Endometrial microvascular endothelial cells (primary cell): ENCODE data around the gene RELB. TPM values are rescaled to one million over a fixed set of nuclear protein-coding genes. Genes with fewer than 3 reads are reported as not detected.
"Not testable (repeated sequence)": the region's sequence is repeated elsewhere in the genome, so short reads cannot be mapped to it uniquely, and the experiment has no call there.

Experiments used
- in situ Hi-C: cut with HindIII; loops from 2 replicates; pipeline ENCODE4 v1.10.0; 2017; ENCODE audit warnings: low sequenced_read_pairs, low pct_unique_long_range_greater_than_20kb; ENCODE audit errors: inconsistent ontology term
- total RNA-seq: library from RNA; depleted of rRNA; stranded (reverse); fragments of >200 nt; gene quantifications from one replicate; pipeline ENCODE4 v1.2.3, GENCODE V29; 2015; ENCODE audit errors: inconsistent ontology term

The RELB gene
- total RNA-seq, 1 donor from 2014 or later: 18.9 TPM

DNA sequence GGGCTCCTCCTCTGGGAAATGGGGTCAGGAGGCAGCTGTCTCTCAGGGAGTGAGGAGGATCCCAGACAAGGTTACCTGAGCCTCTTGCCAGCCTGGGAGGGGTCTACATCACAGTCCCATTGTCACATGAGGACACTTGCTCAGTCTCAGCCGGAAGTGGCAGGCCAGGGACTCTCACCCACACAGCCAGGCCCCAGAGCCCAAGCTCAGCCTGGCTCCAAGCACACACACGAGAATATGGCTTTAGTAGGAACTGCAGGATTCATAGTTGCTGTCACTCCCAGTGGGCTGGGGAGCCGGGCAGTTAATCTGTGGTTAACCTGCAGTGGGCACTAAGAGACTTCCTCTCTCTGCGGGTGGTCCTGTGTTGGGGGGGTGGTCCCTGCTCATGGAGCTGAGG is 15.8 kb upstream of the RELB start:
- in situ Hi-C loops: no loop called here

DNA sequence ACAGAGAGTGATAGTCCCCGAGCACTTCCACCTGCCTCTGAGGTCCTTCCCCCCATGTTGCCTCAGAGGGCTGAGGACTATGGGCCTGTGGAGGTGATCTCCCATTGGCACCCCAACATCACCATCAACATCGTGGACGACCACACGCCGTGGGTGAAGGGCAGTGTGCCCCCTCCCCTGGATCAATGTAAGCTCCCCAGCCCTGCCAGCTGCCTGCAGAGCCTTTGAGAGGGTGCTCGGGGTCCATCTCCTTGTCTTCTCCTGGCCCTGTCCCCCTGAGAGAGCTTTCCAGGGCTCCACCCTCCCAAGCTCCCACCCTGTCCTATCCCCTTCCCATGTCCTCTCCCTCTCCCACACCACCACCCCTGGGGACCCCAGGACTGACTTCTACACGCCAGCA is 14.9 kb upstream of the RELB start:
- in situ Hi-C loops: no loop called here

DNA sequence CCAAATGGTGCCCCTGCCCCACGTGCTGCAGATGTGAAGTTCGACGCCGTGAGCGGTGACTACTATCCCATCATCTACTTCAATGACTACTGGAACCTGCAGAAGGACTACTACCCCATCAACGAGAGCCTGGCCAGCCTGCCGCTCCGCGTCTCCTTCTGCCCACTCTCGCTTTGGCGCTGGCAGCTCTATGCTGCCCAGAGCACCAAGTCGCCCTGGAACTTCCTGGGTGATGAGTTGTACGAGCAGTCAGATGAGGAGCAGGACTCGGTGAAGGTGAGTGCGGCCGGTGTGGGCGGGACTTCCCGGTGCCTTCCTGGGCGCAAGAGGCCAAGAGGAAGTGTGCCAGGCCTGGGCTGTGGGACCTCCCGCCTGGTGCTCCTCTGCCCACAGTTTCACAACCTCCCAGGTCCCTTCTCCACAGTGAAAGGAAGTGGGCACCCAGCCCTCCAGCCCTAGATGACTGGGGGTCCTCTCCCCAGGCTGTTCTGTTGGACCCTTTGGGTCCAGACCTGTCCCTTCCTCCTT is 14.1 kb upstream of the RELB start:
- in situ Hi-C loops: no loop called here

DNA sequence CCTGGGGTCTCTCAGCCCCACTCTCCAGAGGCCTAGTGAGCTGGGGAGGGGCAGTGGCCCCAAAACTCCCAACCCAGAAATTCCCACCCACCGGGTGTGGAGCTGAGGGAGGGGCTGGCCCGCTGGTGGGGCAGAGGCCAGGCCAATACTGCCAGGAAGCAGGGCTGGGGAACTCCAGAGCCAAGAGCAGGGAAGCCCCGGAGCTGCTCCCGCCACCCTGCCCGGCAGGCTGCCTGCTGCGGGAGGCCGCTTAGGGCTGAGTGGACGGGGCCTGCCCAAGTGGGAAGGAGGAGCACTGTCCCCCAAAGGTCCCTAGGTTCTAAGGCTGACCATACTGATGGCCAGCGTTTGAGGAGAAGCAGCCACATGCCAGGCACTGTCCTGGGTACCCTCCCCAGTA is 13.0 kb upstream of the RELB start:
- in situ Hi-C loops: no loop called here

DNA sequence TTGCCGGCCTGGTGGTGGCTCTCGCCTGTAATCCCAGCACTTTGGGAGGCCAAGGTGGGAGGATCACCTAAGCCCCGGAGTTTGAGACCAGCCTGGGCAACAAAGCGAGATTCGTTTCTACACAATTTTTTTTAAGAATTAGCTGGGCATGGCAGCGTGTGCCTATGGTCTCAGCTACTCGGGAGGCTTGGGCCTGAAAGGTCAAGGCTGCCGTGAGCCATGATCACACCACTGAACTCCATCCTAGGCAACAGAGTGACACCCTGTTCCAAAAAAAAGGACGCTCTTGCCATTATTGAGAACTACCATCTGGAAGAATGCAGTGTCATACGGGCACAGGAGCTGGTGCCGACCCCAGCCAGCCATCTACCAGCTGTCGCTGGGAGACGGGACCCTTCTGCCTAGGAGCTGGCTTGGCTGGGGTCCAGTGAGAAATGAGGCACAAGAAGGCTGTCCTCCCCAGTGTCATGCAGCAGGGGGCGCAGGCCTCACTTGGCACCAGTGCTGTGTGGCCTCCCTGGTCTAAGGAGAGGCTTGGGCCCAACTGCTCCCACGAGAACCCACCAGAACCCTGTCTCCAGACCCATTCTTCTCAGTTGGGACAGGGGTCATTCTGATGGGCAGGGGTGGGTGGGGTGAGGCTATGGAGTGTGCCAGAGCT is 12.2 kb upstream of the RELB start:
- in situ Hi-C loops: no loop called here

DNA sequence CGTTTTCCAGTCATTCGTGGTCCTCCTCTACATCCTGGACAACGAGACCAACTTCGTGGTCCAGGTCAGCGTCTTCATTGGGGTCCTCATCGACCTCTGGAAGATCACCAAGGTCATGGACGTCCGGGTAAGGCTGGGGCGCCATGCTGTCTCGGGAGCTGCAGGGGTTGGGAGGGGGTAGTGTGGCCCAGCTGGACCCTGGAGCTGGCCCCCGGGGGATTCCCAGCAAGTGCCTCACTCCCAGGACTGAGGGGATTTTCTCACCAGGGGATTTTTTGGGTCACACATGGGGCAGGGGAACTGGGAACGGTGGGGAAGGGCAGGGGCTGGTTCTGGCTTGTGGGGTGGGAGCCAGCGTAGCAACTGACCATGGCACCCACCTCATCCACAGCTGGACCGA is 10.8 kb upstream of the RELB start:
- in situ Hi-C loops: no loop called here

DNA sequence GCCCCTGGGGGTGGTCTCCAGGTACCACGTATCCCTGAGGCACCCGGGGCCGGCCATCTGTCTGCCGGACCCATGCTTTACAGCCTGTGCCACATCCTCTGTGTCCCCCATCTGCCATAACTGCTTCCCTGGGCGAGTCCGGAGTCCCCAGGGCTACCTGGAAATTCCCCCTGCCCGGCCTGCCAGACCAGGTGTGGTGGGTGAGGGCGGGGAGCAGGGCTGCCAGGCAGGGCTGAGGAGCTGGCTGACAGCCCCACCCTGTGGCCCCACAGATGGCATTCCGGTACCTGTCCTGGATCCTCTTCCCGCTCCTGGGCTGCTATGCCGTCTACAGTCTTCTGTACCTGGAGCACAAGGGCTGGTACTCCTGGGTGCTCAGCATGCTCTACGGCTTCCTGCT is 10.3 kb upstream of the RELB start:
- in situ Hi-C loops: no loop called here

DNA sequence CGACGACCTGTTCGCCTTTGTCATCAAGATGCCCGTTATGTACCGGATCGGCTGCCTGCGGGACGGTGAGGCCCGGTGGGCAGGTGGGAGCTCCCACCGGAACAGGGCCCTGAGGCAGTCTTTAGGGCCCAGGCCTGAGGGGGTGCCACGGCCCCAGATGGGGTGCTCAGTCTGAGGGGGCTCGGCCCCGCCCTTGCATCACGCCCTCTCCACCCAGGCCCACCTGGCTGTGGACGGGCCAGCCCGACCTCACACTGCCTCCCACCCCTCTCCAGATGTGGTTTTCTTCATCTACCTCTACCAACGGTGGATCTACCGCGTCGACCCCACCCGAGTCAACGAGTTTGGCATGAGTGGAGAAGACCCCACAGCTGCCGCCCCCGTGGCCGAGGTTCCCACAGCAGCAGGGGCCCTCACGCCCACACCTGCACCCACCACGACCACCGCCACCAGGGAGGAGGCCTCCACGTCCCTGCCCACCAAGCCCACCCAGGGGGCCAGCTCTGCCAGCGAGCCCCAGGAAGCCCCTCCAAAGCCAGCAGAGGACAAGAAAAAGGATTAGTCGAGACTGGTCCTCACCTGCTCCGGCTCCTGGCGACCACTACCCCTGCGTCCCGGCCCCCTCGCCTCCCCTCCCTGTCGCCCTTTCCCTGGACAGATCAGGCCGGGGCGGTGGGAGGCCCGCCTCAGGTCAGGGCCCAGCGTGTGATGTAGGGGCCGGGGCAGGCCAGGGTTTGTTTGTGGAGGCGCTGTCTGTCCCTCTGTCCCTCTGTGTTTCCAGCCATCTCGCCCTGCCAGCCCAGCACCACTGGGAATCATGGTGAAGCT is 8.7 kb upstream of the RELB start:
- in situ Hi-C loops: no loop called here

DNA sequence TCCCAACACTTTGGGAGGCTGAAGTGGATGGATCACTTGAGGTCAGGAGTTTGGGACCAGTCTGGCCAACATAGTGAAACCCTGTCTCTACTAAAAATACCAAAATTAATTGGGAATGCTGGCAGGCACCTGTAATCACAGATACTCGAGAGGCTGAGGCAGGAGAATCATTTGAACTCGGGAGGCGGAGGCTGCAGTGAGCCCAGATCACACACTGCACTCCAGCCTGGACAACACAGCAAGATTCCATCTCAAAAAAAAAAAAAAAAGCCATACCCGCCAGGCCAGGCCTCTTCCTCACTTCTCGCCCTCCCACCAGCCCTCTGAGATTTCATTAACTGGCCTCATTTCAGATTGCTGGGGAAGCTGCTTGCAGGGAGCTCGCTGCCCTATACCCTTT is 7.7 kb upstream of the RELB start:
- in situ Hi-C loops: no loop called here

DNA sequence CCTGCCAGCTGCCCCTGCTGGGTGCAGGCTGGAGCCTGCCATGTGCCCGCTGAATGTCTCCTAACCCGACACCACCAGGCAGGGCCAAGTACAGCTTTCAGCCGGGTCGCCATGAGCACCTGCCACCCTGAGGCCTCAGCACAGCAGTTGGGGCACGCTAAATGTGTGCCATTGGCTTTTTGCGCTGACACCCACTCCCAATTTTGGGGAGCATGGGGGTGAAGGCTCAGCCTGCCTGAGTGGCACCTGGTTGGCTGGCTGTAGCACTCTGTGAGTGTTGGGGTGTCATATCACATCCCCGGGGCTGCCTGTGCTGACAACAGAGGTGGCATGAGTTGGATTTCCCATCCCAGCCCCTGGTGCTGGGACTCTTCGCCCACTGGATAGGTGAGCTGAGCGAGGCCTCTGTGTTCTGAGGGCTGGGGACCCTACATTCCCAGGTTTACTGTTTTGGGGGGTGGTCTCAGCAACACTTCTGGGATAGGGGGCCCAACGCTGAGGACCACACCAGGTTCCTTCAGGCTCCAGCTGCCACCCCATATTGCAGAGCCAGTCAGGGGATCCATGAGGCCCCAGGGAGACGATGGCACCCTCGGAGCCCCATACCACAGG is 7.2 kb upstream of the RELB start:
- in situ Hi-C loops: no loop called here

DNA sequence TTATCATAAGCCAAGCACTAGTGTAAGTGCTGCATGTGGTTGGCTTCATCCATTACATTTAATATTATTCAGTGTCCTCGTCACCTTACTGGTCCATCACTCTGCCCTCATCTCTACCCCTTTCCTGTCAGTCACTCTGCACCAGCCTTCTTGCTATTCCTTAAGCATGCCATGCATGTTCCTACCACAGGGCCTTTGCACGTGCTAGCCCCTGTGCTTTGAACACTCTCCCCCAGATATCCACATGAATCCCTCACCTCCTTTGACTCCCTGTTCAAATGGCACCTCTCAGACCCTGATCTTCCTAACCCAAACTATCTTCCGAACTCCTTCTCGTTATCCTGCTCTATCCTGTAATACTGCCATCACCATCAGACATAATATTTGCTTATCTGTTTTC is 3.2 kb upstream of the RELB start:
- in situ Hi-C loops: no loop called here

DNA sequence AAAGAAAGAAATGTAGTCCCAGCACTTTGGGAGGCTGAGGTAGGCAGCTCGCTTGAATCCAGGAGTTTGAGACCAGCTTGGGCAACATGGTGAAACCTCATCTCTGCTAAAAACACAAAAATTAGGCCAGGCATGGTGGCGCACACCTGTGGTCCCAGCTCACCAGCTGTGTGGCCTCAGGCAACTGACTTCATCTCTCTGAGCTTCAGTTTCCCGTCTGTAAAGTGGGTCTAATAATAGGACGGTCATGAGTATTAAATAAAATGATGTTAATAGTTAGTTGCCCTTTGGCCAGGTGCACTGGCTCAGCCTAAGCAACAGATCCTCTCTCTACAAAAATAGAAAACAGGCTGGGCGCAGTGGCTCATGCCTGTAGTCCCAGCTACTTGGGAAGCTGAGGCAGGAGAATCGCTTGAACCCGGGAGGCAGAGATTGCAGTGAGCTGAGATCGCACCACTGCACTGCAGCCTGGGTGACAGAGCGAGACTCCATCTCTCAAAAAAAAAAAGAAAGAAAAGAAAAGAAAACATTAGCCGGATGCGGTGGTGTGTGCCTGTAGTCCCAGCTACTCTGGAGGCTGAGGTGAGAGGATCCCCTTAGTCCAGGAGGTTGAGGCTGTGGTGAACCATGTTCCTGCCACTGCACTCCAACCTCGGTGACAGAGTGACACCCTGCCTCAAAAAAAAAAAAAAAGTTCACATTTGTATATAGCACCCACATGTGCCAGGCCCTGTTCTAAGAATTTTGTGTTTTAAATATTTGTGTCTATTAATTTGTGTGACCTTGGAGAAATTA is 1.9 kb upstream of the RELB start:
- in situ Hi-C loops: not testable (repeated sequence)

DNA sequence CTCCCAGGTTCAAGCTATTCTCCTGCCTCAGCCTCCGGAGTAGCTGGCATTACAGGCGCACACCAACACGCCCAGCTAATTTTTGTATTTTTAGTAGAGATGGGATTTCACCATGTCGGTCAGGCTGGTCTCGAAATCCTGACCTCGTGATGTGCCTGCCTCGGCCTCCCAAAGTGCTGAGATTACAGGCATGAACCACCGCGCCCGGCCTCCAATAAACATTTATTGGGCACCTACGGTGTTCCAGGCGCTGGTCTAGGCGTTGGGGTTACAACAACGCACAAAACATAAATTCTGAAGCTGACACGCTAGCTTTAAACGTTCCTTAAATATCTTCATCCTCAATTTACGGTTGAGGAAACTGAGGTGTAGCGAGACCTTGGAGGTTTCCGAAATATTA is 599 bp upstream of the RELB start:
- in situ Hi-C loops: not testable (repeated sequence)

DNA sequence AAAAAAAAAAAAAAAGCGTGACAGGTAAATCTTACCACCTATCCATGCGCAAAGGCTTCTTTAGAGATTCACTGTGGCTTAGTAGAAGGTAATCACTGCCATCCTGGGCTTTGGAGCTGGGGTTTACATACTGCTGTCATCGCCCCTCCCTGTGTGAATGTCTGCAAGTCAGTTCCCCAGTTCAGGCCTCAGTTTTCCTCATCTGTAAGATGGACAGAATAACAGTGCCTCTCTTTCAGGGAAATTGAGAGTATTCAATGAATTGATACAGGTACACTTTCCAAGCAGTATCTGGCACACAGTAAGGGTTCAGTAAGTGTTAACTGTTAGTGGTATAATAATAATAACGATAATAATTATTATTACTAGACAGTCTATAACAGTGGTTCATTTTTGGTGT is 2.2 kb downstream of the RELB start:
- in situ Hi-C loops: no loop called here

DNA sequence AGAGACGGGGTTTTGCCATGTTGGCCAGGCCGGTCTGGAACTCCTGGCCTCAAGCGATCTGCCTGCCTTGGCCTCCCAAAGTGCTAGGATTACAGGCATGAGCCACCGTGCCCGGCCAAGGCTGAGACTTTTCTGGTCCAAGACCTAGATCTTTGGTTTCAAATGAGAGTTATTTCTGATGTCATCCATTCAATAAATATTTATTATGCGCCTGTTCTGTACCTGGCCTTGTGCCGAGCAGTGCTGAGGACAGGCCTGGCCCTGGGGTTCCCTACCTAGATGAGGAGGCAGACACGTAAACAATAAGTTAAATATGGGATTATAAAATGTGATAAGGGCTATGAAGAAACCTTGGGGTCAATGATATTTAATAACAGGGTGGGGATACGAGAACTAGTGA is 4.5 kb downstream of the RELB start:
- in situ Hi-C loops: no loop called here

DNA sequence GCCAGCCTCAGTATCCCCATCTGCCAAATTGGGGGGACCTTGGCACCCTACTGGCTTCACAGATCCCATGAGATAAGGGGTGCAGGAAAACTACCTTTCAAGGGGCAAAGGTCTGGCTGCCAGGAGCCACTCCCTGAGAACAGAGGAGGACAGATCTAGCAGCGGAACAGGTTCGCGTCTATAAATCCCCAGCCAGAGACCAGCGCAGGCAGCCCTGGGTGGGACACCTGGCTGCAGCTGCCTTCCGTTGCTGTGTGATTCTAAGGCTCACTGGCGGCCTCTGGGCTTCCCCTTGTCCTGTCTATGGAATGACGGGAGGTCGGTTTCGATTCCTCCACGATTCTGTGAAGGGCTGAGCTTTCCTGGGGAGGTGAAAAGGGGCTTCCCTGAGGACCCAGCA is 7.3 kb downstream of the RELB start:
- in situ Hi-C loops: no loop called here

DNA sequence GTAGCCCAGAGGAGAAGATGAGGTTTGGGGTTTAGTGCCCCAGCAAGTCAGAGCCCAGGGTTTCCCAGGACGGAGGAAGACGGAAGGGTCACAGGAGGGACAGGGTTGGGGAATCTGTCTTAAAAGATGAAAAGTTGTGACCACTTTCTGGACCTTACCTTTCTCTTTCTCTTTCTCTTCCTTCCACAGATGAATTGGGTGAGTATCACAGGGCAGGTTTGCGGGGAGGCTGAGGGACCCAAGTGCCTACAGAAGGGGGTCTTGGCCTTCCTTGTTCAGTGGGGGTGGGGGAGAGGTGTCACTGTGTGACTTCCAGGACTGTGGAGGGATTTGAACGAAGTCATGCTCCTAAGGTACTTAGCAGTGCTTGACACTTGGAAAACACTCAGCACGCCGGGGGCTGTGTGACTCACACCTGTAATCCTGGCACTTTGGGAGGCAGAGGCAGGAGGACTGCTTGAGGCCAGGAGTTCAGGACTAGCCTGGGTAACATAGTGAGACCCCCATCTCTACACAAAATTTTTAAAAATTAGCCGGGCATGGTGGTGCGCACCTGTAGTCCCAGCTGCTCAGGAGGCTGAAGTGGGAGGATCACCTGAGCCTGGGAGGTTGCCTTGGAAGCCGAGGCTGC is 8.5 kb downstream of the RELB start:
- in situ Hi-C loops: no loop called here

DNA sequence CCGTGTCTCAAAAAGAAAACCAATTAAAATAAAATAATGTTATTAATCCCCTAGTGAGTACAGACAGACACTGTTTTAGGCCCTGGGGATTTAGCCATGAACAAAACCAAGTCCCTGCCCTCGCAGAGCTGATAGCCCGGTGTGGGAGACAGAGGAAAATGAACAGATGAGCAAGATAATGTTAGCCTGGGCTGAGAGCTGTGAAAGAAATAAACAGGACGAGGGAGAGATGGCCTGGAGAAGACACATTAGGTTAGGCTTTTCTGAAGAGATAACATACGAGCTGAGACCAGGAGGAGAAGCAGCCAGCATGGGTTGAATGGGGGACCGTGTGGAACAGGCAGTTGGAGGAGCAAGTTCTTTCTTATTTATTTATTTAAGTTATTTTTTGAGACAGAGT is 9.0 kb downstream of the RELB start:
- in situ Hi-C loops: no loop called here

DNA sequence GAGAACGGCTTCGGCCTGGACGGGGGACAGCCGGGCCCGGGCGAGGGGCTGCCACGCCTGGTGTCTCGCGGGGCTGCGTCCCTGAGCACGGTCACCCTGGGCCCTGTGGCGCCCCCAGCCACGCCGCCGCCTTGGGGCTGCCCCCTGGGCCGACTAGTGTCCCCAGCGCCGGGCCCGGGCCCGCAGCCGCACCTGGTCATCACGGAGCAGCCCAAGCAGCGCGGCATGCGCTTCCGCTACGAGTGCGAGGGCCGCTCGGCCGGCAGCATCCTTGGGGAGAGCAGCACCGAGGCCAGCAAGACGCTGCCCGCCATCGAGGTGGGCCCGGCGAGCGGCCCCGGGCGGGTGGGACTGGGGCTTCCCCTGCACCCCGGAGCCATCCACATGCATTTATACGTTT is 10.7 kb downstream of the RELB start:
- in situ Hi-C loops: no loop called here
